OCI-LY1 (cell line): Measurements from ENCODE around the gene SCPEP1.

Experiments
- CTCF ChIP-seq: fragments of 200-600 bp; sonication (generic), shearing (Covaris generic); IDR thresholded peaks from 2 replicates; pipeline ENCODE4 v1.5.1; 2017; ENCODE audit warnings: mild to moderate bottlenecking, antibody characterized with exemption, low read length, moderate library complexity, mixed read lengths
- EZH2 ChIP-seq: fragments of 200-600 bp; sonication (generic), shearing (Covaris generic); IDR thresholded peaks from 2 replicates; pipeline ENCODE4 v1.8.0; 2017; ENCODE audit warnings: borderline replicate concordance, mixed run types, mild to moderate bottlenecking, antibody characterized with exemption, low read length, moderate library complexity, mixed read lengths

DNA sequence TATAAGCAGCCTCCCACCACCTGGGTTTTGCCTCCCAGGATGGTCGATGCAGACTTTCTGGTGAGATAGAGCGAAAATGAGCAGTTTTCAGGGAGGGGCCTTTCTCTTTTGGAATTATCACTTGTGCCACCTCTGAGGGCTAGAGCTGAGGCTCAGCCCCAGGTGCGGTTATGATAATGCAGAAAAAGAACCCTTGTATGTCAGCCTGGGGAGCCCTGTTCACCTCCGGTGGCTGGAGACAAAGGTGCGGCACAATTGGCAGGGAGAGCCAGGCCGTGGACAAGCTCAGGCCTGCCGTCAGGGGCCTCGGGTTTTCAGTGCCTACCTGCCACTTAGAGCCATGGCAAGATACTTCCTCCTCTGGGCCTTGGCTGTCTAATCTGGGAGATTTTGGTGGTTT, 4.4 kb downstream of the SCPEP1 start:
- TF ChIP-seq CTCF, result no peak
- TF ChIP-seq EZH2, result no peak
